Mucosa of descending colon (tissue), 3 donors: ENCODE measurements around the gene RTN4. TPM values are rescaled to one million over a fixed set of nuclear protein-coding genes. Genes with fewer than 3 reads are reported as not detected.
A peak's percentile ranks its signal among the peaks of the same experiment; 100 is the strongest.
"Not testable (repeated sequence)": the region's sequence is repeated elsewhere in the genome, so short reads cannot be mapped to it uniquely, and the experiment has no call there.

Source experiments
- ATAC-seq: fragments of 200-7000 bp; cut with Tn5 transposase; one replicate; pipeline ENCODE4 v1.9.1; 2020; ENCODE audit warnings: mild to moderate bottlenecking, moderate library complexity
- DNase-seq, 3 donors: peaks; one replicate each; pipeline ENCODE4 v3.0.0-alpha.2; 2020
- H3K36me3 ChIP-seq: fragments of 200-600 bp; one replicate; pipeline ENCODE4 v1.8.0; 2021; ENCODE audit warnings: low read depth, mild to moderate bottlenecking
- H3K4me1 ChIP-seq: fragments of 200-600 bp; one replicate; pipeline ENCODE4 v1.8.0; 2021; ENCODE audit warnings: low read depth, mild to moderate bottlenecking
- H3K4me3 ChIP-seq: fragments of 200-600 bp; one replicate; pipeline ENCODE4 v1.8.0; 2021; ENCODE audit warnings: mild to moderate bottlenecking
- H3K9me3 ChIP-seq: fragments of 200-600 bp; one replicate; pipeline ENCODE4 v1.8.0; 2021; ENCODE audit warnings: mild to moderate bottlenecking
- intact Hi-C, 2 donors: fragments of 100-400 bp; cut with DNase I in 1 of 2; cut with micrococcal nuclease in 1 of 2; formaldehyde crosslinking; loops; one replicate each; pipeline versions ENCODE4 v1.11.0 to v1.11.1; 2022; cut with DNase I, micrococcal nuclease
- total RNA-seq, 3 donors: library from RNA; stranded (reverse); fragmentation: NEBNext Ultra II Directional in 2 of 3; extraction: Animal tissue kit (Norgen Biotek cat#: 25700) in 2 of 3; gene quantifications; one replicate each; pipeline versions ENCODE4 v1.2.1 to v1.2.4, GENCODE V29; 2021 to 2023
- TF ChIP-seq, protein P1 (sequence below): fragments of 200-600 bp; IDR thresholded peaks from one replicate; pipeline ENCODE4 v1.8.0; 2022; ENCODE audit warnings: antibody characterized with exemption, mild to moderate bottlenecking
- donor health status: DM: no; HTN: no; CAD: no; lungs with moderate emphysema.
- donor health status: DM: no; HTN: no; CAD: no.
- donor health status: DM: no; HTN: yes; CAD: no.

RTN4 gene
- total RNA-seq, 3 donors from 2014 or later: 219 to 278 (median 224) TPM

DNA sequence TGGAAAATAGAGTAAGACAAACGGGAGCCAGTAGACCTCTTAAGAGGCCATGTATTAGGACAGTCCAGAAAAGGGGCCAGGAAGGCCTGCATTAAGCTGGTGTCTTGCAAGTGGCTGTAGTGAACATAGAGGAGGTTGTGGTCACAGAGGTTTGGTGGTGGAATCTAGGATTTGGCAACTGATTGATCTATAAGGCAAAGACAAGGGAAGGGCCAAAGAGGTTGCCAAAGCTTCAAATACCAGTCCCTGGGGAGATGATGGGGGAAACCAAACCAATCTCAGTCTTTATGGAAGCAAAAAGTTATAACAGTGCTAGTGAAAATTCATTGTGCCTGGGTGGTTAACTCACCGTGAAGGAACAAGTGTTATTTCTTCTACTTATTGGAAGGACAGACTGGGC is 28.7 kb upstream of the RTN4 start:
- Histone ChIP-seq H3K36me3 (no peaks in the 10 kb centered on the region), H3K9me3 (no peaks in the 10 kb centered on the region), H3K4me3 (no peak overlapping the region), H3K4me1 (no peaks in the 10 kb centered on the region)
- TF ChIP-seq, protein P1, sequence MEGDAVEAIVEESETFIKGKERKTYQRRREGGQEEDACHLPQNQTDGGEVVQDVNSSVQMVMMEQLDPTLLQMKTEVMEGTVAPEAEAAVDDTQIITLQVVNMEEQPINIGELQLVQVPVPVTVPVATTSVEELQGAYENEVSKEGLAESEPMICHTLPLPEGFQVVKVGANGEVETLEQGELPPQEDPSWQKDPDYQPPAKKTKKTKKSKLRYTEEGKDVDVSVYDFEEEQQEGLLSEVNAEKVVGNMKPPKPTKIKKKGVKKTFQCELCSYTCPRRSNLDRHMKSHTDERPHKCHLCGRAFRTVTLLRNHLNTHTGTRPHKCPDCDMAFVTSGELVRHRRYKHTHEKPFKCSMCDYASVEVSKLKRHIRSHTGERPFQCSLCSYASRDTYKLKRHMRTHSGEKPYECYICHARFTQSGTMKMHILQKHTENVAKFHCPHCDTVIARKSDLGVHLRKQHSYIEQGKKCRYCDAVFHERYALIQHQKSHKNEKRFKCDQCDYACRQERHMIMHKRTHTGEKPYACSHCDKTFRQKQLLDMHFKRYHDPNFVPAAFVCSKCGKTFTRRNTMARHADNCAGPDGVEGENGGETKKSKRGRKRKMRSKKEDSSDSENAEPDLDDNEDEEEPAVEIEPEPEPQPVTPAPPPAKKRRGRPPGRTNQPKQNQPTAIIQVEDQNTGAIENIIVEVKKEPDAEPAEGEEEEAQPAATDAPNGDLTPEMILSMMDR: no peak
- DNase-seq (no peak), ATAC-seq (no peak)
- intact Hi-C loops: no loop called here

DNA sequence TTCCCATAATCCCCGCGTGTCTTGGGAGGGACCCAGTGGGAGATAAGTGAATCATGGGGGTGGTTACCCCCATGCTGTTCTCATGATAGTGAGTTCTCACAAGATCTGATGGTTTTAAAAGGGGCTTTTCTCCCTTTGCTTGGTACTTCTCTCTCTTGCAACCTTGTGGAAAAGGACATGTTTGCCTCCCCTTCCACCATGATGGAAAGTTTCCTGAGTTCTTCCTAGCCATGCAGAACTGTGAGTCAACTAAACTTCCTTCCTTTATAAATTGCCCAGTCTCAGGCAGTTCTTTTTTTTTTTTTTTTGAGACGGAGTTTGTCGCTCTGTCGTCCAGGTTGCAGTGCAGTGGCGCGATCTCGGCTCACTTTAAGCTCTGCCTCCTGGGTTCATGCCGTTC is 26.5 kb upstream of the RTN4 start:
- intact Hi-C loops: no loop called here
- Histone ChIP-seq H3K36me3 (no peaks in the 10 kb centered on the region), H3K4me3 (no peak overlapping the region), H3K4me1 (no peaks in the 10 kb centered on the region), H3K9me3 (no peaks in the 10 kb centered on the region)
- DNase-seq (no peak), ATAC-seq (no peak)
- TF ChIP-seq, protein P1: no peak

DNA sequence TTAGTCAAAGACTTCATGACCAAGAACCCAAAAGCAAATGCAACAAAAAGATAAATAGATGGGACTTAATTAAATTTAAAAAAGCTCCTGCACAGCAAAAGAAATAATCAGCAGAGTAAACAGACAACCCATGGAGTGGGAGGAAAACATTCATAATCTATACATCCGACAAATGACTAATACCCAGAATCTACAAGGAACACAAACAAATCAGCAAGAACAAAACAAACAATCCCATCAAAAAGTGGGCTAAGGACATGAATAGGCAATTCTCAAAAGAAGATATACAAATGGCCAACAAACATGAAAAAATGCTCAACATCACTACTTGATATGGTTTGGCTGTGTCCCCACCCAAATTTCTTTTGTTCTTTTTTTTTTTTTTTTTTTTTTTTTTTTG is 25.8 kb upstream of the RTN4 start:
- H3K4me3 ChIP-seq, DNase-seq, ATAC-seq, H3K36me3 ChIP-seq, intact Hi-C loops, H3K9me3 ChIP-seq, H3K4me1 ChIP-seq: not testable (repeated sequence)

DNA sequence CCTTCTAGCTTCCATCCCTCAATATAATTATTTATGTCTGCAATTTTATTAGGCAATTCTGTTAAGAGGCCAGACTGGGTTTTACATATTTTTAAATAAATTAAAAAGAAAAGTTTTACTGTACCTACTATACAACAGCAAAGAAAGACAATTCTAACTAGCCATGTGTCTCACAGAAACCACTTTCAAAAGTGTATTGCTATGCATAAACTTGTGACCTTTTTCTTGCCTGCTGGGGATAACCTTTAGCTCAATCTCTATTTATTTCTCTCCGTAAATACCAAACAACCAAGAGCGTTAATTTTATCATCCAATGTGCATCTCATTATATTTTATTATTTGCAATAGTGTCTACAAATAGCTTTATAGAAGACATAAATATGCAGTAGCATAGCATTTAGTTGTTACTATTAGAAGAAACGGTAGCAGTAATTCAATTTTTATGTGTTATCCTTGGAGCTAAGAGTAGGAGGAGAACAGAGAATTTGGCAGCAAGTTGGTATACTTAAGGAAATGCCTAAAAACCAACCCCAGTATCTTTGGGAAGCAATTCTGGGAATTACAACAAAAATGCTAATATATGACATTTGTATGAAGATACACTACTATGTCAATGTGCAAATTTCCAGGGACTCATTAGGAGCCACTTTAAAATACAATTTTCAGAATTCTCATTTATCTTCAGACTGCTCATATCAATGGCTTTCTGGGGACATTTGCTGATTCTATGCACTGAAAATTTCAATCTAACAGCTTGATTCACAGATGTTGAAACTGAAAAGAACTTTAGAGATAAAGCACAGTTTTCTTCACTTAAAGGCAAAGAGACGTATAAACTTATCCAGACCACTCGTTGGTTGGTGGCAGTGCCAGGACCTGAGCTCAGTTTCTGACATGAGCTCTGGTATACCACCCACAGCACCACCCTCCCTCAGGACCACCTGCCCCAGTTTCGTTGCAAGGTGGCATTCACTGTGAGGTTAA is 23.0 kb upstream of the RTN4 start:
- TF ChIP-seq, protein P1: no peak
- Histone ChIP-seq H3K9me3 (no peaks in the 10 kb centered on the region), H3K36me3 (no peaks in the 10 kb centered on the region), H3K4me1 (no peaks in the 10 kb centered on the region), H3K4me3 (no peak overlapping the region)
- no peak for ATAC-seq
- intact Hi-C loops: no loop called here
- no peak for DNase-seq

DNA sequence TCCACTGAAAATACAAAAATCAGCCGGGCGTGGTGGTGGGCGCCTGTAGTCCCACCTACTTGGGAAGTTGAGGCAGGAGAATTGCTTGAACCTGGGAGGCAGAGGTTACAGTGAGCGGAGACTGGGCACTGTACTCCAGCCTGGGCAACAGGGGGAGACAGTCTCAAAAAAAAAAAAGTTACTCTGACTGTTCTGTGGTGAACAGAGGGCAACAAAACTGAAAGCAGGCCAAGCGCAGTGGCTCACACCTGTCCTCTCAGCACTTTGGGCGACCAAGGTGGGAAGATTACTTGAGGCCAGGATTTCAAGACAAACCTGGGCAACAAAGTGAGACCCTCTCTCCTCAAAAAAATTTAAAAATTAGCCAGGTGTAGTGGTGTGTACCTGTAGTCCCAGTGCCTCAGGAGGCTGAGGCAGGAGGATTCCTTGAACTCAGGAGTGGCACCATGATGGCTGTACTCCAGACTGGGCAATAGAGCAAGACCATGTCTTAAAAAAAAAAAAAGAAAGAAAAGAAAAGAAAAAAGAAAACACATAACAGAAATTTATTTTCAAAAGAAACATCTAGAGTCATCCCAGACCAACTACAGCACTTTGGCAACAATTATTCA is 13.6 kb upstream of the RTN4 start:
- intact Hi-C loops: no loop called here
- no peaks in the 10 kb centered on the region for H3K36me3 ChIP-seq
- DNase-seq (no peak), ATAC-seq (peak; percentile 68)
- H3K9me3 ChIP-seq: no peaks in the 10 kb centered on the region
- no peaks in the 10 kb centered on the region for H3K4me1 ChIP-seq
- no peak overlapping the region for H3K4me3 ChIP-seq
- TF ChIP-seq, protein P1: no peak

DNA sequence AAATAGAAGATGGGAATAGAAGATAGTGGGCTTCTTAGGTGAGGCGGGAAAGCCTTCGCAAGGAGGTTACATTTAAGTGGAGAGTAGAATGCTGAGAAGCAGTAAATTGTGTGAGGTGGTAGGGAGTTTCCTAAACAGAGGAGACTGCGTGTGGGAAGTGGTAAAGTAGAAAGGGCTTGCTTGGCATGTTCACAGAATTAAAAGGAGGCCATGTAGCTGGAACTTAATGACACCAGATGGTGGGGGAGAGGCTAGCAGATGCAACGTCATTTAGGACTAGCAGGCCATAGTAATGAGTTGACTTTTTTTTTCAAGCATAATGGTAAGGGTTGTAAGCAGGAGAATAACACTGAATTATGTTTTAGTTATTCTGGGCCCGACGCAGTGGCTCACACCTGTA is 13.0 kb upstream of the RTN4 start:
- Histone ChIP-seq H3K4me3 (no peak overlapping the region), H3K4me1 (no peaks in the 10 kb centered on the region), H3K36me3 (no peaks in the 10 kb centered on the region), H3K9me3 (no peaks in the 10 kb centered on the region)
- intact Hi-C loops: no loop called here
- DNase-seq: no peak
- TF ChIP-seq, protein P1: no peak
- ATAC-seq: peak; percentile 29
